AG04450 (cell line): ENCODE results near the gene ANKS4B. TPM values are rescaled to one million over a fixed set of nuclear protein-coding genes. Genes with fewer than 3 reads are reported as not detected.

Experiments
- CTCF ChIA-PET: fragments of 300-600, 350-600 bp; formaldehyde crosslinking; extraction: SDS; loops from one replicate; lab custom pipeline; 2022; ENCODE audit warnings: antibody characterized with exemption, inconsistent platforms; lab: Charles Lee
- POLR2A ChIA-PET: fragments of 350-600 bp; formaldehyde crosslinking; extraction: SDS; loops from one replicate; lab custom pipeline; 2021; ENCODE audit warnings: antibody characterized with exemption, inconsistent platforms; lab: Yijun Ruan, JAX
- DNase-seq: peaks from one replicate; pipeline ENCODE4 v3.0.0-alpha.2; 2011; ENCODE audit warnings: low read depth, low spot score
- H3K27ac ChIP-seq: one replicate; pipeline ENCODE4 v1.5.1; 2012; ENCODE audit warnings: low read depth, low read length, control low read depth
- H3K27me3 ChIP-seq: one replicate; pipeline ENCODE4 v1.6.0; 2012; ENCODE audit warnings: low read length; ENCODE audit not compliant: control insufficient read depth, insufficient read depth
- H3K4me3 ChIP-seq: 2 replicates; pipeline ENCODE4 v1.5.1; 2011; ENCODE audit warnings: mild to moderate bottlenecking, low read depth, low read length, control low read depth
- H3K9me3 ChIP-seq: 2 replicates; pipeline ENCODE4 v1.5.1; 2012; ENCODE audit warnings: low read length; ENCODE audit not compliant: control insufficient read depth, insufficient read depth
- CTCF ChIP-seq: IDR thresholded peaks from 2 replicates; pipeline ENCODE4 v1.5.1; 2011; ENCODE audit warnings: low read depth, low read length, control low read depth, inconsistent platforms
- polyA plus RNA-seq: library from polyadenylated mRNA; depleted of rRNA; stranded (reverse); fragments of >200 nt; gene quantifications from 2 replicates; pipeline ENCODE4 v1.2.3, GENCODE V29; 2011

ANKS4B gene
- polyA plus RNA-seq, 1 experiment = 0.01 TPM

DNA sequence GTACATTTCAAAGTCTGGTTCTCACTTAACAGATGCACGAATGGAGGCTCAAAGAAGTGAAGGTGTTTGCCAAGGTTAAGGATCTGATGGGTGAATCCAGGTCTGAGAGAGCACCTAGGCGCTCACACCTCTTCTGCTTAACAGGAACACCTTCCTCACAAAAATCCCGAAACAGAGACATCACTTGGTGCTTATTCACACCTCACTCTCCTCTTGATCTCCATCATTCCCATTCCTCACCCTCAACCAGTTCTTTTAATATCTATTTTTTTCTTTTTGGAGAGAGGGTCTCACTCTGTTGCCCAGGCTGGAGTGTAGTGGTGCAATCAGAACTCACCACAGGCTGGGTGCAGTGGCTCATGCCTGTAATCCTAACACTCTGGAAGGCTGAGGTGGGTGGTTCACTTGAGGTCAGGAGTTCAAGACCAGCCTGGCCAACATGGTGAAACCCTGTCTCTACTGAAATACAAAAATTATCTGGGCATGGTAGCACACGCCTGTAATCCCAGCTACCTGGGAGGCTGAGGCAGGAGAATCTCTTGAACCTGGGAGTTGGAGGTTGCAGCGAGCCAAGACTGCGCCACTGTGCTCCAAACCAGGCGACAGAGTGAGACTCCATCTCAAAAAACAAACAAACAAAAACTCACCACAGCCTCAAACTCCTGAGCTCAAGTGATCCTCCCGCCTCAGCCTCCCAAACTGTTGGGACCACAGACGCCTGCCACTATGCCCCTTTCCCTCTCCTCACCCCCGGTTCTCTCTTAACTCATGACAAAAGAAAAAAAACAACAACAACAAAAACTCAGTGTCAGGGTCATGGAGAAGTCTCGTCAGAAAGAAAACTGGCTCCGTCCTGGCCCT is 29.5 kb downstream of the ANKS4B start:
- no peak for TF ChIP-seq CTCF
- Histone ChIP-seq H3K4me3 (no peak overlapping the region), H3K9me3 (no peaks in the 10 kb centered on the region), H3K27ac (peak overlapping the region; percentile 21), H3K27me3 (peaks cover 2% of the 10 kb centered on the region)
- ChIA-PET POLR2A (no interaction called here), CTCF (no interaction called here)
- no peak for DNase-seq

GRCh38 chr16:21263640-21264570 is 30.4 kb downstream of the ANKS4B start:
- ChIA-PET POLR2A (no interaction called here), CTCF (interaction anchor here (1.2 kb wide), 1 partner anchor 13 kb away, joined by 4 read pairs; no protein-coding TSS in a partner anchor)
- Histone ChIP-seq H3K4me3 (no peak overlapping the region), H3K27ac (peak overlapping the region; percentile 21), H3K9me3 (no peaks in the 10 kb centered on the region), H3K27me3 (no peaks in the 10 kb centered on the region)
- DNase-seq = peak; percentile 2
- TF ChIP-seq CTCF = no peak

DNA sequence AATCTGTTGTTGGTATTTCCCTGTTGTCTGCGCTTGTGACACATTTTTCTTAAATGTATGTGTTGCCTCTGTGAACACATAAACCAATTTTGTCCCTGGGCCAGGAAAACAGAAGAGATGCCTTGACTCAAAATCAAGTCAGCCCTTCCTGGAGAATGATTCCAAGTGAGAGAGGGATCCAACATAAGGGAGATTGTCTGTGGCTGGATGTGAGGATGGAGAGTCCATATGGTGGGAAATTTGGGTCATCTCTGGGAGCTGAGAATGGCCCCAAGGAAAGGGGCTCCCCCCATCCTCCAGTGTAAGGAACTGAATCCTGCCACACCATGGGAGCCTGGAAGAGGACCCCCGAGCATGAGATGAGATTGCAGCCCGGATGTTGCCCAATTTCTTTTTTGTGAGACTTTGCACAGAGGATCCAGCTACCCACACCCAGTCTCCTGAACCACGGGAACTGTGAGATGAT is 31.1 kb downstream of the ANKS4B start:
- Histone ChIP-seq H3K27me3 (no peaks in the 10 kb centered on the region), H3K27ac (no peak overlapping the region), H3K4me3 (no peak overlapping the region), H3K9me3 (no peaks in the 10 kb centered on the region)
- ChIA-PET POLR2A (no interaction called here), CTCF (interaction anchor here (1.2 kb wide), 1 partner anchor 13 kb away, joined by 4 read pairs; no protein-coding TSS in a partner anchor)
- no peak for DNase-seq
- TF ChIP-seq CTCF = no peak

- no peak overlapping the region for H3K27ac ChIP-seq
- H3K9me3 ChIP-seq = no peaks in the 10 kb centered on the region
- no peak overlapping the region for H3K4me3 ChIP-seq
- peaks cover 2% of the 10 kb centered on the region for H3K27me3 ChIP-seq
- CTCF ChIA-PET = interaction anchor here (1.2 kb wide), 1 partner anchor 12 kb away, joined by 4 read pairs; no protein-coding TSS in a partner anchor
- DNase-seq = no peak
- TF ChIP-seq CTCF = no peak
- POLR2A ChIA-PET = no interaction called here
These were observed 31.8 kb downstream of the ANKS4B start for GRCh38 chr16:21265104-21265837.
